Measurements from ENCODE around the gene KCND3.

KCND3 gene

DNA sequence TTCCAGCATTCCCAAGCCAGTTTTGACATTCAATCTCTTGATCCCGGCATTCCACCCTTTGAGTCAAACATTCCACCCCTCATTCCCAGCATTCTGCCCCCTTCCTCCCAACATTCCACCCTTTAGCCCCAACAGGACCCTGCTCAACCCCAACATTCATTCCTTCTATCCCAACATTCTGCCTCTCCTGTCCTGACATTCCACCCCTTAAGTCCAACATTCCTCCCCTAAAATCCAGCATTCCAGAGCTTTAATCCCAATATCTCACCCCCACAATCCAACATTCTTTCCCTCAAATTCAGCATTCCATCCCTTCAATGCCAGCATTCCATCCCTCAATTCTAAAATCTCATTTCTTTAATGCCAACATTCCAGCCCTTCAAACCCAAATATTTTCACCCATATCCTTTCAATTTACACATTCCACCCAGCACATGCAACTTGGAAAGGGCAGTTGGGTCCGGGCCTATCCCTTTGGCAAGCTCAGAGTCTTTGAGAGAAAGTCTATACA is 210.9 kb downstream of the KCND3 start:
- DNase-seq (ENCODE audit: low read depth, low spot score), result peak; percentile 68

DNA sequence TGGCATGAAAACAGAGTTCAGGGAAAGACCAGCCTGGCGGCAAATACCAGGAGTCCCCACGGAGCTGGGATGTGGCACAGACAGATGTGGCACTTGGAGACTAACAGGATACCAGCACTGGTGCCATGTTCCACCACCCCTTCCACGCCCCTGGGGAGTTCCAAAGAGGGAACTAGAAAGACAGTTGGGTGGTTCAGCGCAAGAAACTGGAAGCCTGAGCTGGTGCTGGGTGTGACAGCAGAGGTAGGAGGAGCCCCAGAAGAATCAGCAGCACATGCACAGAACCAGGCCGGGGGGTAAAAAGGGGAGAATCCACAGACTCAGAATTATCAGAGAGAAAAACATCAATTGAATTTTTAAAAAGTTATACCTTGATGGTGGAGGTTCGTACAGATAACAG is 211.4 kb downstream of the KCND3 start:
- DNase-seq (ENCODE audit: low read depth, low spot score), result no peak

DNA sequence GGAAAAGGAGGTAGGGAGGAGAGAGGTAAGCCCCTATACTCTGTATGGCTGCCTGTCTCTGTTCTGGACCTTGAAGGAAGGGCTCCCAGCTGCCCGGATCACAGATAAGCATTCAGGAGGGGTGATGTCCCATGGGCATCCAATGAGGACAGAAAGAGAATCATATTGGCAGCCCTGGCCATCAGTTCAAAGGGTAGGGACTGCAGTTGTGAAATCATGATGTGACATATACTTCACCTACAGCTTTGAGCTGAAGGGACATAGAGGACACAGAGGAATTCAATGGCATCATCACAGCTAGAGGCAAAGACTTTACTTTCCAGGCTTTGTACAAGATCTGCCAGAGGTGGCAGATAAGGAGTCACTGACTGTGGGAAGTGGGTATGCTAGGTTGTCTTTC is 212.2 kb downstream of the KCND3 start:
- DNase-seq (ENCODE audit: low read depth, low spot score), result no peak

DNA sequence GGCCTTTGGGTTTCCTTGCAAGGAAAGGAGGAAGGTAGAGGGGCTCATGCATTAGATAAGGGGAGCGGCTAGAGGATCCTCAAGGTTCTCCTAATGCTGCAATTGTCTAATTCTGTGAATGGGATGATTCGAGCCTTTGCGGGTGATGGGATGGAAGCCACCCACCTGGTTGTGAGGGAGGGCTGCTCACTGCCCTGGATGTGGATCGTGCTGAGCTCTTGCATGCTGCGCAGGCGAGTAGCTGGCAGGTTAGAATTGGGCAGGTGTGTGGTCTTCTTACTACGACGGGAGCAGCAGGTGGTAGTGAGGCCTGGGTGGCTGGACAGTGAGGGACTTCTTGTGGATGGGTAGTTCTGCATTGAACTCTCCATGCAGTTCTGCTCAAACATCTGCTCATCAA is 212.6 kb downstream of the KCND3 start:
- DNase-seq (ENCODE audit: low read depth, low spot score), result no peak

DNA sequence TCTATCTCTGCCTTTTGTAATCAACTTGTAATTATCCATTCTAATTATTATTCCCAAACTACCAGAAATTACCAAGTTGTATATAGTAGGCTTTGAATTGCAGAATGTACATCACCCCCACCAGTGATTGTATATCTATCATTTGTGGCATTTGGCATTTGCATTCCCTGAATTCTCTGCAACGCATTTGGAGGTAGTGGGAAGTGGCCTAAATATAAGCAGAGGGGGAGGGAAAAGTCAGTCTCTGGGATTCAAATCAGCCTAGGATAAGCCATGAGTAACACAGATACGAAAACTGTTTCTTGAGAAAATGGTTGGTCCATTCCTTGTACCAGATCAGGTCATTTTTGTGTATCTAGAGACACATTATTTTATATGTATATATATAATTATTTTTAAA is 213.1 kb downstream of the KCND3 start:
- no peak for DNase-seq (ENCODE audit: low read depth, low spot score)

DNA sequence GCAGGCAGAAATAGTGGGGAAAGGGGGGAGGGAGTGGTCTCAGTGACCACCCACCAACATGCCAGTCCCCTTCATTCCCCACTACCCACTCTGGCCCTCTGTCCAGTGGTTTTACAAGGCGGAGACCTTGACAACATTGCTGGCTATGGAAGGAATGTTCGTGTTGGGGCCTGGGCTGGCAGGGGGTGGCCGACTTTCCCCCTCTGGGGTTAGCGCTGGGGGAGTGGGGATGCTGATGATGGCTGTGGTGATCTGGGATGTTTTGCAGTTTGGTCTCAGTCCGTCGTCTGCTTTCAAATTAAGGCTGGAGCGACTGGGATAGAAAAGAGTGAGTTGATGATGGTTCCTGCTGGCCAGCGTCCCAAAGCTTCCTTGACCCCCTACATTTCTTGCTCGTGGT is 213.5 kb downstream of the KCND3 start:
- DNase-seq (ENCODE audit: low read depth, low spot score), result no peak

DNA sequence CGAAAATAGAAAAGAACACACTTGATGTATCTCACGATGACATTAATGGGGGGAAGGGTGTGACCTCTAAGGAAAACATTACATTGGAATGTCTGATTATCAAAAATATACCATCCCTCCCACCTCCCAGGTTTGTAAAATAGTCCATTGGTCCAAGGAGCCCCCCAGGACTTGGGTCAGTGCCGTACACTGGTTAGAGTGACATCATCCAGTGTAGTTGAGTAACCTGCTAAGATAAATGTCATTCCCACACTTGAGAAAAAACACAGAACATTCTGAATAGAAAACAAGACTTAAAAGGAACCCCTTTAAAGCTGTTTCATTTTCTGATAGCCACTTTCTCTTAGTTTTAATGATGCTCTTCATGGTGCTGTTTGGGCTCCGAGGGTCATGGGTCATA is 218.6 kb downstream of the KCND3 start:
- DNase-seq (ENCODE audit: low read depth, low spot score), result no peak

DNA sequence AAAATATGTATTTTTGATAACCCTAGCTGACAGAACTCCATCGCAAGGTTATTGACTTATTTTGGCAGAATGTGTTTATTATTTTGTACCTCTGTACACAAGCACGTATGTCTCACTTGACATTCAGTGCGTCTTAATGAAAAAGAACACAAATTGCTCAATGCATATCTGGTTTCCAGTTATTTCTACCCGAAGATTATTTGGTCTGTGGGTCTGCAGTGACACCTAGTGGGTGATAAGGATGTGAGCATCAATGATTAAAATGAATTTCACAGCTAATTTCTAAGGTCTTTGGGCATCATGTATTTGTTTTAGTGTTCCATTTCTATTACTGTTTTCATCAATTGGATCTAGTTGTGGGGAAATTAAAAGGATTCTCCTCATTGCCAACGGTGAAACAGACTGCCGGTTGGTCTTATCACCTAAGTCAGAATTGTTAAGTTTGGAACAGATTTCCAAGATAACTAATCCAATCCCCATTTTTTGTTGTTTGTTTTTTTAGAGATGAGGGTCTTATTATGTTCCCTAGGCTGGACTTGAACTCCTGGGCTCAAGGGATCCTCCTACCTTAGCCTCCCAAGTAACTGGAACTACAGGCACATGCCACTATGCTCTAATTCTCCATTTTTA is 219.8 kb downstream of the KCND3 start:
- DNase-seq (ENCODE audit: low read depth, low spot score), result no peak

DNA sequence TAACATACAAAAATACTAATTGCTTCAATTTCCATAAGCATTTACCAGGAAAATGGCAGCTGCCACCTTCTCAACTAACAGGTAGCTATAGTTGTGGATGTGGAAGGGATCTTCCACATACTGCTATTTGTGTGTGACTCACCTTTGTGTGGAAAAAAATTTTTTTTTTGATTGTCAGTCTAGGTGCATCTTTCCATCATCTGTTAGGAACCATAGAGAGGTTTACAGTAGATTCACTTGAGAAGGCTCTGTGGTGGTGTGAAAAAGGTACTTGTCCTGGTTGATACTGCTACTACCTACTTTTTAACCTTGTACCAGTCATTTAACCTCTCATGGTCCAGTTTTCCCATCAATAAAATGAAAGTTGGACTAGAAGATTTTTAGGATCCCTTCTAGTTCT is 220.8 kb downstream of the KCND3 start:
- DNase-seq (ENCODE audit: low read depth, low spot score), result no peak

DNA sequence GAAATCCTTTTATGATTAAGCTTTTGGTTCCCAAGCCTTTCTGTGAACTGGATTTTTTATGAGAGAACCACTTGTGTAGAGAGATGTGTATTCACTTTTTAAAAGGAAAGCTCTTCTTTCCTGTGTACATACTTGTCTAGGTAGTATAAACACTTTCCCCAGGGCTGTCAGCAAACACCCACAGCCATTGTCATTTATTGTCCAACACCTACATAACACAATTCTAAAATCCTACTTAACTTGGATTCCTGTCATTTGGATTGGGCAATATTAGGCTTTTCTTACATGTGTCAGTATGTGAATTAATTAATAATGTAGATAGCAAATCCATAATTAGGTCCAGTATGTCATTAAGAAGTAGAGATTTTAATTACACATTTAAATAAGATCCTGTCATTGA is 221.4 kb downstream of the KCND3 start:
- no peak for DNase-seq (ENCODE audit: low read depth, low spot score)

DNA sequence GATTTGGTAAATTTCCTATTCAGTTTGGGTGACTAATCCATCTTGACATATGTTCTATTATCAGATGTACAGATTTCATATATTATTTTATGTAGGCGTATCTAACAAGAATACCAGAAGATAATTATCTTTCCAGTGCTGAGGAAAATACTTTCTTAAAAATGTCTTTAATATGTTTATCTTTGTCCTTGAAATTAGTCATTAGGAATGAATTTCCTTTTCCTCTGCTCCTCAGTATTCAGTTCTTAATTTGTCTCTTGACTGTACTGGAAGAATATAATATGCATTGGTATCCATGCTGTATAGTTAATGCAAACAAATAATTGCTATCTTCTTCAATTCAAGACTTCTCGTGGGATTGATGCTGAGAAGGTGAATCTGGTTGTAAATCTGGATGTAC is 227.1 kb downstream of the KCND3 start:
- DNase-seq (ENCODE audit: low read depth, low spot score), result no peak

DNA sequence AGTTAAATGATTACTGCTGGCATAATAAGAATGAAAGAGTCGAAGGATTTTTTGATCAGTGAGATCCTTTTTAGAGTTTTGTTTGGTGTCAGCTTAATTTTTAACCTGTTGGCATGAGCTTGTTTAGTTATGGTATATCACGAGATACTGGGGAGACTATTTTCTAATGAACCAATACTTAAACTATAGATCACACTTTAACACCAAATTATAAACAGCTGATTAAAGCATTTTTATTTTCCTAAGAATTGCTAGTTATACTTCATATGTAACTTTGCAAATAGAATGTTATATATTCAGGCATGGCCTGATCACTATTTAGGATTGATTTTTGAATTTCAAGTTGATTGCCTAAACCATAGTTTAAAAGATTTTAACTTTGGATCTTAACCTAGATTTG is 227.8 kb downstream of the KCND3 start:
- DNase-seq (ENCODE audit: low read depth, low spot score), result no peak

DNA sequence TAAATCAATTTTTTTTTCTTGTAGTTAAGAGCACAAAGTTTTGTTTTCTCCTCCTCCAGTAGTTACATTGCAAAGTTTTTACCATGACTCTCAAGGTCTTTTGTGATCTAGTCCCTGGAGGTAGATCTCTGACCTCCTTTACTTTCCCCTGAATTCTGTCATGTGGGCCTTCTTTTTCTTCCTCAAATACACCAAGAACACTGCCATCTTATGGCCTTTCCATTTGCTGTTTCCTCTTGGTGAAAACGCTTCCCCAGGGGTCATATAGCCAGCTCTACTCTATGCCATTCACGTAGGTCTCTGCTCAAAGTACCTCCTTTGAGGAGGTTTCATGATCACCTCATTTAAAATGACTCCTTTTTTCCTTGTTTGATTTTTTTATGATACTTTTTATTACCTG is 231.1 kb downstream of the KCND3 start:
- DNase-seq (ENCODE audit: low read depth, low spot score), result no peak

DNA sequence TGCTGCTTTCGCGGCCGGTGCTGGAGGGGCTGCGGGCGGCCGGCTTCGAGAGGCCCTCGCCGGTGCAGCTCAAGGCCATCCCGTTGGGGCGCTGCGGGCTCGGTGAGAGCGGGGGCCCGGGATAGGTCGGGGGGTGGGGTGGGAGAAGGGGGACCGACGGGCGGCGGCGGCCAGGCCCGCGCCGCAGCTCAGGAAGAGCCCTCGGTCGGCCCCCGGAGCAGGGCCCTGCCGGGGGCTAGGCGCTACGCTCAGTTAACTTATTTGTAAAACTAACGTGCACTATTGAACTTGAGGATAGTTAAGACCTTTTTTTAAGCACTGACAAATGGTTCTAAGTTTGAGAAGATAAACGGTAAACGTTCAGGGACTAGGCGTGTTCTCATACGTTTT is 233.3 kb downstream of the KCND3 start:
- no peak for DNase-seq (ENCODE audit: low read depth, low spot score)

DNA sequence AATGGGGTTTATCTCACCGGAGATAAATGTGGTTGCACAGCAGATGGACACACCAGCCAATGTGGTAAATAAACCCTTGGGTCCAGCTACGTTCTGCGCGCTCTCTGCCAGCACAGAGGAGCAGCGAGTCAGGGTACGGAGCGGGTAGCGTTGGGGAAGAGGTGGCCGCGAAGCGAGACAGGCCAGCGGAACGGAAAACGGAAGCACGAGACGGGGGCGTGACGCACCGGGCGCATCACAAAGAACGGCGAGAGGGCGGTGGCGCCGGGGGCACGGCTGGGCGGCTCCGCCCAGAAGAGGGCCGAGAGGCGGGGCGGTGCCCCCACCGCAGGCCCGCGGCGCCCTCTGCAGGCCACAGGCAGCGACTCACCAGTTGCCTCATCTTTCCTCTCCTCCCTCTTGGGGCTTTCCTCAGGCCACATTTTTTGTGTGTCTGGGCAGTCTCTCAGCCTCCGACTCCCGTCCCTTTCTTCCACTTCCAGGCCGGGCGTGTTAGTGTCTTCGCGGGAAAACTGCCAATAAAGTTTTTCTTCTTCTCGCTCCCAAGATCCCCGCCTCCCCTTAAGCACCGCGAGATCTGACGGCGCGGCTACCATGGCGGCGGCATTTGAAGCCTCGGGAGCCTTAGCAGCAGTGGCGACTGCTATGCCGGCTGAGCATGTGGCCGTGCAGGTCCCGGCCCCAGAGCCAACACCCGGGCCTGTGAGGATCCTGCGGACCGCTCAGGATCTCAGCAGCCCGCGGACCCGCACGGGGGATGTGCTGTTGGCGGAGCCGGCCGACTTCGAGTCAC is 233.9 kb downstream of the KCND3 start, which contains the start of gene DDX20:
DDX20 (plus strand) TSS at position 571 of the 793 bp plus-strand sequence; CDS start at position 595, 24 bp downstream.
- peak; percentile 98 for DNase-seq (ENCODE audit: low read depth, low spot score)

DNA sequence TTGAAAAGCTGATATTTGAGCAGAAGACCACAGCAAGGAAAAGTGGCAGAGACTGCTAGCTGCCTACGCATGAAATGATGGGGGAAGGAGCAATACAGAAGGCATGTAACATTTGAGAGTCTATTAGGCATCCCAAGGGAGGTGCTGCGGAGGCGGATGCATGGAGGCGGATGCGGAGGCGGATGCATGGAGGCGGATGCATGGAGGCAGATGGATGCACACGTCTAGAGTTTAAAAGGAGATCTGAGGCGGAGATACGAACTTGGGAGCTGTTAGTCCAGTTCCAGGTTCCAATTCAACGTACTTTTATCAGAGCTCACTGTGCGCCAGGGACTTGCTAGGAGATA is 234.5 kb downstream of the KCND3 start:
- no peak for DNase-seq (ENCODE audit: low read depth, low spot score)

DNA sequence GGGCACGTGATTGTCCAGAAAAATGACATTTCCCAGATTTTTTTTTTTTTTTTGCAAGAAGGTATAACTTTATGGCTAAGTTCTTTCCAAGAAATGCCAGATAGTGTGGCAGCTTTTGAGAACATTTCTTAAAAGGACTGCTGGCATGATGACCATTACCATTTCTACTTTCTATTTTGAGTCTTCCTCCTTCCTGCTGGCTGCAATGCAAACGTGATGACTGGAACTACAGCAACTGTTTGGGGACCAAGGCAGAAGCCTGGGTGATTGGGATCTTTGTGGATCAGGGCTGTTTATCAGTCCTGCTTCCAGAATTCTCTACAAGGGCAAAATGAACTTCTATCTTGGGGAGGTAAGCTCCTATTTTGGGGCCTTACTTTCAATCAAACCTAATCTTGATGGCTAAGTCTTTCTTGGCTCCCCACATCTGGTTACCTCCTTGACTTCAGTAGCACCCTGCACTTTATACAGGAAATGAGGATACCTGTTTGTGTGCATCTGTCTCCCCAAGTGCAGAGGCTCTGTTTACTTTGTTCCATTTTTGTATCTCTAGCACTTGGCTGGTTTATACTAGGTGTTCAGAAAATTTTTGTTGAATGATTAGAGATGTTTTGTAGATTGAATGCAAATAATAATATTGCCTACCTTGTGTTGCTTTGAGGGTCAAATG is 237.4 kb downstream of the KCND3 start:
- DNase-seq (ENCODE audit: low read depth, low spot score), result no peak

DNA sequence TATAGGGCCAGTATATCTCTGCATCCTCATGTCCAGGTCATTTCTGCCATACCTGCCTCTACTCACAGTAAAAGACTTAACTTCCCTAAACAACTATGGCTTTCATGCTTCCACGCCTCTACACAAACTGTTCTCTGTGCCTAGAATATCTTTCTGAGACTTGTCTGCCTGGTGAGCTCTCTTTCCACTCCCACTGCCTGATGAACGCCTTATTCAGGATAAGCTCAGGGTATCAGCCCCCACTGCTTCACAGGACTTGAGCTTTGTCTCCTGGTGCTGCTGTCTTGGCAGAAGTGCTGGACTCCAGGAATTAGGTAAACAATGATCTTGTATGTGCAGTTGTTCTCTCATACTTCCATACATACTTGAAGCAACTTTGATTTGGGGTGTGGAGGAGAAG is 238.6 kb downstream of the KCND3 start:
- DNase-seq (ENCODE audit: low read depth, low spot score), result no peak

DNA sequence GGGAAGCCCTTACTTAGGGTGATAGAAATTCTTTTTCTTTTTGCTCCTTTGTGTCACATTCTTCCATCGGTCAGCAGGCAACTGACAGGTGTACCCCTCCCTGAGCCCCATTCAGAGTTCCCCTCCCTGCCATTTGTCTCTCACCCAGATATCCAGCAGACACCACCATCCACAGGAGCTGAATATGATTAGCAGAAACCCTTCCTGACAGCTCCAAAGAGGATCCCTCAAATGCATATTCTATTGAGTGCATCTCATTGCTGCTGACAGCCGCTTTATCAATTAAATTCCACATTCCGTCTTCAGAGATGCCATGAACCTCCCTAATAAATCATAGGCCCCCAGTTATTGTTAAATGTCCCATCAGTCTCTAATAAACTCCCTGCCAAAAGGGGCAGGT is 239.8 kb downstream of the KCND3 start:
- no peak for DNase-seq (ENCODE audit: low read depth, low spot score)

DNA sequence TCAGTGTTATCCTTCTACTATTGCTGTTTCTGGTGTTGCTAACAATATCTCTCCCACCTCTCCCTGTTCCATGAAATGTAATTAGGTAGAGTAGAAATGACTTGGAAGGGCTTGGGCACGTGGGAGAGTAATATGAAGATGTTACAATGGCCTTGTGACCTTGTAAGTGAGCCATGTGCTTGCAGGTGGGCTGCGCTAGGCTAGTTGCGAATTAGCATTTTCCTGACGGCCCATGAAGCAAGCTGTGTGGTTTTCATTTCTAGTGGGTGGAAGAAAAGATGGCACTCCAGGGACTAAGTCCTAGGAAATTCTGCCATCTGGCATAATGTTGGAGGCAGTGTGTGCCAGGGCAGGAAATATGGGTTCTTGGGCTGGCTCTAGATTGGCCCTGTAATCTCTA is 241.5 kb downstream of the KCND3 start:
- no peak for DNase-seq (ENCODE audit: low read depth, low spot score)

DNA sequence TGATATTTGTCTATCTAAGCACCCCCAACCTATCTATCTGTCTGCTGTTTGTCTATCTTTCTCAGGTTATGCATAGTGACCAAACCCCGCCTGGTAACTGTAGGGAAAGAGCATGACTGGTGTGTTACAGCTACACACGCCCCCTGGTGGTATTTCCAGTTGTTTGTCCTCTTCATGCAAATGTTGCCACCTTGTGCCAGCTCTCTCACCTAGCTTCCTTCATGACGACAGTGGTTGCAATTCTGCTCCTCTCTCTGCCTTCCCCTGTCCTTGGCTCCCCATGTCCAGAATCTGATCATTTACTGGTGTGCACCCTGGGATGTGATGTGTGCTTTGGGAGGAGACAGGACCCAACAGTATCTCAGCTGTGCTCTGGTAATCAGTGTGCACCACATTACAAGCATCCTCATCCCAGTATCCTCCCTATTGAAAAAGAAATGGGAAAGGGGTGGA is 242.2 kb downstream of the KCND3 start:
- peak; percentile 78 for DNase-seq (ENCODE audit: low read depth, low spot score)

DNA sequence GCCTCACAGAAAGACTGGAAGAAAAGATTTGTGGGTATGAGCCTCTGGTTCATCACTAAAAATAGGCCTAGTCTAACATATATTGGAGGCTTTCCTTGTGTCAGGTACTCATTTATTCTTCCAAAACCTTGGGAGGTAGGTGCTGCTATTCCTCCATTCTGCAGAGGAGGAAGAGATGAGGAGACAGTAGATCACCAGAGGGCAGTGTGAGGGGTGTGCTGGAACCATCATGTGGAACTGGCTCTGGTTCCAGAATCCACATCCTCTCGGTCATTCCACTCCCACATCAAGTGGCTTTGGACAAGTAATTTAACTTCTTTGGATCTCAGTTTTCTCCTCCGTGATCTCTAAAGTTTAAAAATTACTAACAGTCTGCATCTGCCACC is 242.9 kb downstream of the KCND3 start:
- no peak for DNase-seq (ENCODE audit: low read depth, low spot score)
